ENCODE results near the gene ABCC9. TPM values are rescaled to one million over a fixed set of nuclear protein-coding genes. Genes with fewer than 3 reads are reported as not detected.
A peak's percentile ranks its signal among the peaks of the same experiment; 100 is the strongest.

The ABCC9 gene
- total and polyA plus RNA-seq, 9 donors, result 4.9 to 54.8 (median 19.0) TPM

GRCh38 chr12:21843795-21844194, 97.4 kb downstream of the ABCC9 start:
- intact Hi-C loops (cut with DNase I), result no loop called here

GRCh38 chr12:21839776-21840175, 101.5 kb downstream of the ABCC9 start:
- Histone ChIP-seq H3K9me3 (no peaks in the 10 kb centered on the region), H3K4me1 (ENCODE audit: insufficient read depth) (peaks cover 1% of the 10 kb centered on the region), H3K36me3 (no peaks in the 10 kb centered on the region), H3K4me3 (no peak overlapping the region), H3K27me3 (no peaks in the 10 kb centered on the region), H3K27ac (no peak overlapping the region)
- no peak for TF ChIP-seq POLR2A (IDR thresholded peaks at IDR 0.05)
- TF ChIP-seq EP300 (IDR thresholded peaks at IDR 0.05), result no peak
- TF ChIP-seq CTCF (IDR thresholded peaks at IDR 0.05), result no peak
- WGBS, 3 donors, result 11 to 31% (median 17%) methylated on average over 1 of the region's 1 CpG
- no peak for DNase-seq
- intact Hi-C loops (cut with DNase I), result loop anchor here in 2 of 4 donors (10.0 kb wide), 1 partner anchor 65 kb away; the partner anchor contains the start of gene KCNJ8 (in 2 of the 2)

More at GRCh38 chr12:21843795-21844194, 97.4 kb downstream of the ABCC9 start:
- Histone ChIP-seq H3K4me3 (no peak overlapping the region), H3K27ac (no peak overlapping the region), H3K9me3 (no peaks in the 10 kb centered on the region), H3K36me3 (no peaks in the 10 kb centered on the region), H3K4me1 (ENCODE audit: insufficient read depth) (peaks cover 1% of the 10 kb centered on the region), H3K27me3 (no peaks in the 10 kb centered on the region)
- TF ChIP-seq POLR2A (IDR thresholded peaks at IDR 0.05) (no peak), EP300 (IDR thresholded peaks at IDR 0.05) (no peak), CTCF (IDR thresholded peaks at IDR 0.05) (no peak)
- no peak for DNase-seq
- 86 to 93% (median 93%) methylated on average over 2 of the region's 2 CpGs for WGBS, 3 donors

GRCh38 chr12:21837847-21838246, 103.4 kb downstream of the ABCC9 start:
- H3K4me3 ChIP-seq, result no peak overlapping the region
- no peaks in the 10 kb centered on the region for H3K36me3 ChIP-seq
- no peaks in the 10 kb centered on the region for H3K27me3 ChIP-seq
- DNase-seq, result no peak
- H3K9me3 ChIP-seq, result no peaks in the 10 kb centered on the region
- intact Hi-C loops (cut with DNase I), result loop anchor here in 2 of 4 donors (10.0 kb wide), 1 partner anchor 63 kb away; the partner anchor contains the start of gene KCNJ8 (in 2 of the 2)
- no peak overlapping the region for H3K27ac ChIP-seq
- H3K4me1 ChIP-seq (ENCODE audit: insufficient read depth), result peaks cover 1% of the 10 kb centered on the region
- whole genome bisulfite sequencing, 3 donors, result 89 to 94% (median 92%) methylated on average over 2 of the region's 2 CpGs
- TF ChIP-seq EP300 (IDR thresholded peaks at IDR 0.05) (no peak), CTCF (IDR thresholded peaks at IDR 0.05) (no peak), POLR2A (IDR thresholded peaks at IDR 0.05) (no peak)

GRCh38 chr12:21831791-21832344, 109.4 kb downstream of the ABCC9 start:
- H3K27ac ChIP-seq, result peak overlapping the region; percentile 16 to 54

More at GRCh38 chr12:21831791-21832344, 109.4 kb downstream of the ABCC9 start:
- WGBS, 3 donors, result 7 to 11% (median 7%) methylated on average over 4 of the region's 4 CpGs
- intact Hi-C loops (cut with DNase I), result loop anchor here in 2 of 4 donors (10.0 kb wide), 1 partner anchor 57 kb away; the partner anchor contains the start of gene KCNJ8 (in 2 of the 2)
- TF ChIP-seq EP300 (IDR thresholded peaks at IDR 0.05) (no peak), POLR2A (IDR thresholded peaks at IDR 0.05) (no peak), CTCF (IDR thresholded peaks at IDR 0.05) (no peak)
- H3K27me3 ChIP-seq, result no peaks in the 10 kb centered on the region
- H3K9me3 ChIP-seq, result no peaks in the 10 kb centered on the region
- H3K36me3 ChIP-seq, result no peaks in the 10 kb centered on the region
- H3K4me1 ChIP-seq (ENCODE audit: insufficient read depth), result peaks cover 18% of the 10 kb centered on the region
- DNase-seq, result peak; percentile 30 to 69 (median 56)
- no peak overlapping the region for H3K4me3 ChIP-seq

Data from ovary (tissue), 9 donors.